ENCODE results near the gene SEC31A. TPM values are rescaled to one million over a fixed set of nuclear protein-coding genes. Genes with fewer than 3 reads are reported as not detected.
A peak's percentile ranks its signal among the peaks of the same experiment; 100 is the strongest.

The SEC31A gene
- total RNA-seq, 1 experiment from 2014 or later, result 128 TPM

GRCh38 chr4:82901183-82901718 lies 10.3 kb upstream of the SEC31A start:
- no peak overlapping the region for H3K4ac ChIP-seq (ENCODE audit: low read depth, low read length)

More at GRCh38 chr4:82901183-82901718, 10.3 kb upstream of the SEC31A start:
- Histone ChIP-seq H2BK120ac (ENCODE audit: low read depth, low read length, poor library complexity, severe bottlenecking) (no peak overlapping the region), H2BK15ac (ENCODE audit: low read depth, low read length) (no peak overlapping the region), H3K23me2 (ENCODE audit: insufficient read length, low read depth, low read length, poor library complexity, severe bottlenecking) (peaks cover 10% of the 10 kb centered on the region), H3K56ac (ENCODE audit: insufficient read length, low read depth, low read length) (no peak overlapping the region), H3K79me2 (ENCODE audit: insufficient read depth, low read length) (peaks cover 24% of the 10 kb centered on the region; the same call in 1 of the 2 replicates), H4K8ac (replicated peaks; ENCODE audit: insufficient read length, low read depth, low read length) (no peak overlapping the region), H2BK12ac (ENCODE audit: insufficient read length, low read depth, low read length) (no peak overlapping the region), H3K79me1 (ENCODE audit: insufficient read depth, low read depth, low read length, poor library complexity, severe bottlenecking) (no peaks in the 10 kb centered on the region), H4K91ac (ENCODE audit: insufficient read length, low read depth, low read length) (no peak overlapping the region), H3K18ac (ENCODE audit: insufficient read length, low read depth, low read length) (peak overlapping the region; percentile 16), H3K27me3 (ENCODE audit: insufficient read depth, low read length) (no peaks in the 10 kb centered on the region), H2AFZ (ENCODE audit: low read length) (no peak overlapping the region), H3K4me1 (ENCODE audit: insufficient read depth, low read length) (no peaks in the 10 kb centered on the region), H3K27ac (ENCODE audit: insufficient read length, low read depth, low read length) (peak overlapping the region; percentile 57), H3K14ac (ENCODE audit: insufficient read depth, low read length) (peak overlapping the region; percentile 10; the same call in 1 of the 2 replicates), H3K9me3 (ENCODE audit: control insufficient read depth, low read depth, low read length) (no peaks in the 10 kb centered on the region), H3K23ac (ENCODE audit: insufficient read length, low read depth, low read length) (no peak overlapping the region), H2BK5ac (ENCODE audit: insufficient read length, low read length) (no peak overlapping the region), H2BK20ac (ENCODE audit: low read depth, low read length, poor library complexity, severe bottlenecking) (no peak overlapping the region), H4K20me1 (ENCODE audit: control insufficient read depth, insufficient read depth, insufficient read length) (no peaks in the 10 kb centered on the region), H3T11ph (ENCODE audit: low read length) (no peak overlapping the region), H2AK5ac (ENCODE audit: insufficient read length, low read length) (no peak overlapping the region), H3K4me2 (ENCODE audit: insufficient read depth, insufficient read length, low read length) (peak overlapping the region; percentile 57), H4K5ac (ENCODE audit: insufficient read length, low read depth, low read length) (no peak overlapping the region), H3K9ac (ENCODE audit: extremely low read depth, insufficient read length, low read length) (peak overlapping the region; percentile 86)
- H3K9me3 Mint-ChIP-seq, result no peaks in the 10 kb centered on the region
- no peak overlapping the region for H3K4me3 Mint-ChIP-seq
- H3K27me3 Mint-ChIP-seq (ENCODE audit: low read depth), result no peaks in the 10 kb centered on the region
- H3K27ac Mint-ChIP-seq, result no peak overlapping the region
- peaks cover 19 to 46% (median 24%) of the 10 kb centered on the region in 3 experiments for H3K36me3 Mint-ChIP-seq (ENCODE audit: insufficient read depth in 1 of 3, low read depth in 3 of 3)
- WGBS (ENCODE audit: extremely low coverage, insufficient read length, low lambda C conversion rate), result no CpG with 5 or more reads among the region's 8 CpGs
- peaks cover 20 to 21% of the 10 kb centered on the region in 2 experiments for H3K4me1 Mint-ChIP-seq
- TF ChIP-seq, protein P1, sequence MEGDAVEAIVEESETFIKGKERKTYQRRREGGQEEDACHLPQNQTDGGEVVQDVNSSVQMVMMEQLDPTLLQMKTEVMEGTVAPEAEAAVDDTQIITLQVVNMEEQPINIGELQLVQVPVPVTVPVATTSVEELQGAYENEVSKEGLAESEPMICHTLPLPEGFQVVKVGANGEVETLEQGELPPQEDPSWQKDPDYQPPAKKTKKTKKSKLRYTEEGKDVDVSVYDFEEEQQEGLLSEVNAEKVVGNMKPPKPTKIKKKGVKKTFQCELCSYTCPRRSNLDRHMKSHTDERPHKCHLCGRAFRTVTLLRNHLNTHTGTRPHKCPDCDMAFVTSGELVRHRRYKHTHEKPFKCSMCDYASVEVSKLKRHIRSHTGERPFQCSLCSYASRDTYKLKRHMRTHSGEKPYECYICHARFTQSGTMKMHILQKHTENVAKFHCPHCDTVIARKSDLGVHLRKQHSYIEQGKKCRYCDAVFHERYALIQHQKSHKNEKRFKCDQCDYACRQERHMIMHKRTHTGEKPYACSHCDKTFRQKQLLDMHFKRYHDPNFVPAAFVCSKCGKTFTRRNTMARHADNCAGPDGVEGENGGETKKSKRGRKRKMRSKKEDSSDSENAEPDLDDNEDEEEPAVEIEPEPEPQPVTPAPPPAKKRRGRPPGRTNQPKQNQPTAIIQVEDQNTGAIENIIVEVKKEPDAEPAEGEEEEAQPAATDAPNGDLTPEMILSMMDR (conservative IDR thresholded peaks at IDR 0.05), result no peak
- no peak for DNase-seq

Data from H9 (cell line).